D721Med (cell line): ENCODE measurements around the gene CSTB.

Experiments
- DNase-seq: peaks from one replicate; pipeline ENCODE4 v3.0.0; 2011; ENCODE audit warnings: low spot score; ENCODE audit not compliant: insufficient read length
- FAIRE-seq: peaks from 2 replicates; lab custom pipeline; 2011; peaks lifted over from hg19 to GRCh38; lab: Jason Lieb, UNC
- CTCF ChIP-seq: IDR thresholded peaks from 2 replicates; pipeline ENCODE4 v1.5.1; 2012; ENCODE audit warnings: mild to moderate bottlenecking, control low read depth; ENCODE audit not compliant: insufficient read depth; ENCODE audit errors: missing control alignments

Gene CSTB

GRCh38 chr21:43726686-43727518, 49.2 kb downstream of the CSTB start:
- DNase-seq = no peak
- TF ChIP-seq CTCF = no peak
- no peak for FAIRE-seq
